Activated CD8-positive, alpha-beta memory T cell treated with anti-CD3 and anti-CD28 coated beads, Interleukin-2, amount 50 U/mL, for 48 hours (primary cell): Measurements from ENCODE around the gene CAMKMT.
"Not testable (repeated sequence)": the region's sequence is repeated elsewhere in the genome, so short reads cannot be mapped to it uniquely, and the experiment has no call there.

ENCODE experiments used
- DNase-seq: peaks from one replicate; pipeline ENCODE4 v3.0.0-alpha.2; 2020

CAMKMT gene

GRCh38 chr2:44450082-44450481, 88.3 kb downstream of the CAMKMT start:
- DNase-seq, result no peak

- DNase-seq, result no peak
Measured at GRCh38 chr2:44450806-44451205, 89.1 kb downstream of the CAMKMT start.

- no peak for DNase-seq
Measured at GRCh38 chr2:44452069-44452583, 90.4 kb downstream of the CAMKMT start.

GRCh38 chr2:44453259-44453658, 91.5 kb downstream of the CAMKMT start:
- no peak for DNase-seq

- DNase-seq, result no peak
Measured at GRCh38 chr2:44455877-44456276, 94.1 kb downstream of the CAMKMT start.

- no peak for DNase-seq
Measured at GRCh38 chr2:44456946-44457345, 95.2 kb downstream of the CAMKMT start.

GRCh38 chr2:44459739-44460138, 98.0 kb downstream of the CAMKMT start:
- DNase-seq, result no peak

GRCh38 chr2:44462934-44463849, 101.4 kb downstream of the CAMKMT start:
- DNase-seq, result no peak

- no peak for DNase-seq
Measured at GRCh38 chr2:44464437-44464836, 102.7 kb downstream of the CAMKMT start.

- no peak for DNase-seq
Measured at GRCh38 chr2:44470151-44470550, 108.4 kb downstream of the CAMKMT start.

- DNase-seq, result no peak
Measured at GRCh38 chr2:44477657-44478414, 116.1 kb downstream of the CAMKMT start.

- no peak for DNase-seq
Measured at GRCh38 chr2:44479127-44479887, 117.6 kb downstream of the CAMKMT start.

- DNase-seq, result no peak
Measured at GRCh38 chr2:44480068-44480467, 118.3 kb downstream of the CAMKMT start.

- DNase-seq, result no peak
Measured at GRCh38 chr2:44487052-44487451, 125.3 kb downstream of the CAMKMT start.

- DNase-seq, result no peak
Measured at GRCh38 chr2:44490726-44491125, 129.0 kb downstream of the CAMKMT start.

GRCh38 chr2:44494006-44494405, 132.3 kb downstream of the CAMKMT start:
- no peak for DNase-seq

- no peak for DNase-seq
Measured at GRCh38 chr2:44495035-44495434, 133.3 kb downstream of the CAMKMT start.

- DNase-seq, result no peak
Measured at GRCh38 chr2:44495544-44495943, 133.8 kb downstream of the CAMKMT start.

- DNase-seq, result no peak
Measured at GRCh38 chr2:44496130-44496529, 134.4 kb downstream of the CAMKMT start.

GRCh38 chr2:44498551-44498950, 136.8 kb downstream of the CAMKMT start:
- no peak for DNase-seq

GRCh38 chr2:44505664-44506063, 143.9 kb downstream of the CAMKMT start:
- not testable (repeated sequence) for DNase-seq

- DNase-seq, result no peak
Measured at GRCh38 chr2:44510246-44510645, 148.5 kb downstream of the CAMKMT start.

GRCh38 chr2:44515416-44515815, 153.7 kb downstream of the CAMKMT start:
- no peak for DNase-seq
